ENCODE results near the gene ENOX1.

GRCh38 chr13:43657485-43657884 is 129.3 kb downstream of the ENOX1 start:
- TF ChIP-seq CTCF (IDR thresholded peaks at IDR 0.05; ENCODE audit: low read depth, low read length): no peak
- no peak for TF ChIP-seq EZH2phosphoT487 (IDR thresholded peaks at IDR 0.05; ENCODE audit: low read depth)
